GM12892 (cell line): ENCODE results near the gene FXYD3.
A peak's percentile ranks its signal among the peaks of the same experiment; 100 is the strongest.
"Not testable (repeated sequence)": the region's sequence is repeated elsewhere in the genome, so short reads cannot be mapped to it uniquely, and the experiment has no call there.

Experiments used
- DNase-seq: peaks from one replicate; pipeline ENCODE4 v3.0.0; 2011; ENCODE audit not compliant: insufficient read length
- FAIRE-seq: peaks from 2 replicates; lab custom pipeline; 2011; peaks lifted over from hg19 to GRCh38; lab: Jason Lieb, UNC
- POLR2A ChIP-seq: IDR thresholded peaks from 2 replicates; pipeline ENCODE4 v1.6.1; 2011; ENCODE audit warnings: low read depth, low read length, control low read depth
- POLR2AphosphoS5 ChIP-seq: IDR thresholded peaks from 2 replicates; pipeline ENCODE4 v1.6.1; 2011; ENCODE audit warnings: low read depth, low read length, control low read depth
- TAF1 ChIP-seq: IDR thresholded peaks from 2 replicates; pipeline ENCODE4 v1.6.1; 2011; ENCODE audit warnings: low read depth, mild to moderate bottlenecking, control low read depth, low read length, borderline replicate concordance

FXYD3 gene

DNA sequence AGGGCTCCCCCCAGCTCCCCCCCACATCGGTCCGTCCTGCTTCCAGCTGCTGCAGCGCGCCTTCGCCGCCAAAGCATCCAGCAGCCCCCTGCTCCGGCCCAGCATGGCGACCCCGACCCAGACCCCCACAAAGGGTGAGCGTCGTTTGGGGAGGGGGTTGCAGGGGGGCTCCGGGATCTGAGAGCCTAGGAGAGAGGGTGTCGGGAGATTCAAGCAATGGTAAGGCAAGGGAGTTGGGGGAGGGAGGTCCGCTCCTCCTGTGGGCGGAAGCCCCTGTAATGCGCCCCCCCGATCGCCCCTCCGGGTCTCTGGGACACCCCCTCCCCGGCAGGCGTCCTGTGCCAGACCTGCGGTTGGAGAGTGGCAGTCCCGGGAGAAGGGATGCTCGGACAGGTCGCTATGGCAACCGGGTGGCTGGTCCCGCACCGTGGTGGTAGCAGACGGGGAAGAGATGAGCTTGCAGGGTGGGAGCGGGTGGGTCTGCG lies 27.6 kb downstream of the FXYD3 start, which contains the start of gene FXYD7:
Gene FXYD7 (plus strand): TSS at position 25 of the 485 bp plus-strand sequence. CDS start 79 bp downstream, at position 104.
- FAIRE-seq (no peak), DNase-seq (no peak)
- no peak for TF ChIP-seq POLR2A
- TF ChIP-seq TAF1 = no peak
- no peak for TF ChIP-seq POLR2AphosphoS5

DNA sequence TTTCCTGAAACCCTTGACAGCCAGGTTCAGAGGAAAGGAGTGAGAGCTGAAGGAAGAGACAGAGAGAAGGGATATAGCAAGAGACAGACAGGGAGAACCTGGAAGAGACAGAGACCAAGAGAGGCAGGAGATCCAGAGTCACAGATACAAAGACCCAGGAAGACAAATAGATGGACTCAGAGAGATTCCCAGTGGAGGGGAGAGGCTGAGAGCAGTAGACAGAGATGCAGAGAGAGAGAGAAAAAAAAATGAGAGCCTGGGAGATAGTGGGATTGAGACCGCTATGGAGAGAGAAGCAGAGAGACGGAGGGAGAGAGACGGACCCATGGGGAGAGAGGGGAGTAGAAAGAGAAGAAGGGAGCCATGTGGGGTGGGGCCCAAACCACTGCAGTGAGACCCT lies 28.2 kb downstream of the FXYD3 start:
- no peak for TF ChIP-seq POLR2AphosphoS5
- TF ChIP-seq POLR2A = no peak
- TF ChIP-seq TAF1 = no peak
- no peak for FAIRE-seq
- no peak for DNase-seq

DNA sequence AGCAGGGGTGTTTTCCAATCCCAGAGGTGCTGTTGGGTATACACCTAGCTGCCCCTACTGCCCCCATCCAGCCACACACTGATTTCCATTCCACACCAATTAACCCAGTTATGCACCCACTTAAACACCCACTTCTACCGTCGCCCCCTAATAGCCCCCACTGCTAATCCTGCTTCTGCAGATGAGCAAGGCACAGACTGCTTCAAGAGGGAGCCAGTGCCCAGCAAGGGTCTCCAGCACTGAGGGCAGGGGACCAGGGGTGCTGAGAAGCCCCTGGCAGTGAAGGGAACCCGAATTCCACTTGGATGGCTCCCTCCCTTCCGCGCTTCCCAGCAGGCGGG lies 28.6 kb downstream of the FXYD3 start:
- FAIRE-seq (no peak), DNase-seq (no peak)
- TF ChIP-seq POLR2AphosphoS5 (no peak), POLR2A (no peak), TAF1 (no peak)

DNA sequence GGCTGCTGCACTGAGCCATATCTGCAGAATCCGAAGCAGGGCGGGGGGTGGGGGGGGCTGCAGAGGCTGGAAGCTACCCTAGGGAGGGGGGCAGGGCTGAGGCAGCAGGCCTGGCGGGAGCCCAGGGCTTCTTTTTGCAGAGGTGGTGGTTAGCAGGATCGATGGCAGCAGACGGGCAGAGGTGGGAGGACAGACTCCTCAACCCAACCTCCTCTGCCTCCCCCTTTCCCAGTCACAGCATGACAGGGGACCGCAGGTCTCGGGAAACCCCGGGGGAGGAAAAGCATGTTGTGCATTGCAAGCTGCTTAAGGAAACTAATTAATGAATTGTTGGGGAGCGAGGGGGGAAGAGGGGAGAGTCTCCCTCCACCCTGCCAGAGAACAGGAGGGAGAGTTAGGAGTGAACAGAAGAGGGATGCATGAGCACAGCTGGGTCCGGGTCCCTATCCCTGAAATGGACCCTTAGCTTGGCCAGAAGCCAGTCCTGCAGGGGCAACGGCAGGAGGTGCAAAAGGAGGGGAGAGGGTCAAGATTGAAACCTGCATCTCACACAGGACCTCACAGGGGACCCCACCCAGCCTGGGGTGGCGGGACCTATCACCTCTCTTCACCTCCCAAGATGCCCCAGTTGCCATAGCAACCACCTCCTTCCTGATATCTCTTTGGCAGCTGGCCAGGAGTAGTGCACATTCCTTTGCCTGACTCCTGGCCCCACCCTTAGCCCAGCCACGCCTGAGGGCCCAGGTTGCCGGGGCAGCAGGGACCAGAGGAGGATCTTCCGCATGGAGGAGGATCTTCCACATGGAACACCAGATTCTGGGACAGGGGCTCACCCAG lies 29.2 kb downstream of the FXYD3 start:
- FAIRE-seq (no peak), DNase-seq (no peak)
- TF ChIP-seq TAF1 = no peak

DNA sequence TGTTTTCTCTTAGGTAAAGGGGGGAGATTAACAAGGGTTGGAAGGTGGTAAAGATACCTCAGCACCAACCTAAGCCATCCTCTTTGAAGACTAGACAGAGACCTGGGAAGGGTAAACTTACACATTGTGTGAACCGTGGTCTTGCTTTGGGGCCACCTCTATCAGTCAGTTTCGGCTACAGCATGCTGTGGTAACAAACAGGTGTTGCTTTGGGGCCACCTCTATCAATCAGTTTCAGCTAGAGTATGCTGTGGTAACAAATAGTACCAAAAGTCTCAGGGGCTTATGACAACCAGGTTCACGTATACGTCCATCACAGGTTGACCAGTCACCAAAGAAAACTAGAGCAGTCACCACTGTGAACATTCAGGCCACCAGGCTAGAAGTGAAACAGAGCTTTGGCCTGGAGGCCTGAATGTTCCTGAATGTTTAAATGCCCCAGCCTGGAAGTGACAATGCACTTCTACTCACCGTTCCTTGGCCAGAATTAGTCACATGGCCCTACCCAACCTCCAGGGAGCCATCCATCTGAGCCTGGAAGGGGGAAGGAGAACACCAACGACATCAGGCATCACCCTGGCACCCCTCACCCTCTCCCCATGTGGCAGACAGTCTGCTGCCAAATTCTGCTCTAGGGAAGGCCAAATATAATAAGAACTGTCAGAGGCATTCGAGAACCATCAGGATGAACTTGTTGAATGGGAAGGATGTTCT lies 31.3 kb downstream of the FXYD3 start:
- no peak for DNase-seq
- no peak for FAIRE-seq
- TF ChIP-seq POLR2A = no peak
- no peak for TF ChIP-seq POLR2AphosphoS5
- no peak for TF ChIP-seq TAF1

DNA sequence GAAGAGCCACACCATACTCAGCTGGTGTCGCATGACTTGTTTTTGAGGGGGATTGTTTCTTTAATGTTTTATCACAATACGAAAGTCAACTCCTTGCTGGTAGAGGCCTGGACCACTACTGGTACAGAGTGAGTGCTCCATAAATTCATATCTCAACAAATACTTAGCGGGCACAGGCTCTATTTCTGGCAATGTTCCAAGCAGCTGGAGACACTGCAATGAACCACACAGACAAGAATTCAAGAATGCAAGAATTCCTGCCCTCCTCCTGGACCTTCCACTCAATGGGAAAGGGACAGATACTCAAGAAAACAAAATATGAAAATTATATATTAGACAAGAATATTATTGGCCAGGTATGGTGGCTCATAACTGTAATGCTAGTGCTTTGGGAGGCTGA lies 33.8 kb downstream of the FXYD3 start:
- TF ChIP-seq TAF1 = no peak
- no peak for TF ChIP-seq POLR2A
- TF ChIP-seq POLR2AphosphoS5 = no peak
- no peak for DNase-seq
- no peak for FAIRE-seq

DNA sequence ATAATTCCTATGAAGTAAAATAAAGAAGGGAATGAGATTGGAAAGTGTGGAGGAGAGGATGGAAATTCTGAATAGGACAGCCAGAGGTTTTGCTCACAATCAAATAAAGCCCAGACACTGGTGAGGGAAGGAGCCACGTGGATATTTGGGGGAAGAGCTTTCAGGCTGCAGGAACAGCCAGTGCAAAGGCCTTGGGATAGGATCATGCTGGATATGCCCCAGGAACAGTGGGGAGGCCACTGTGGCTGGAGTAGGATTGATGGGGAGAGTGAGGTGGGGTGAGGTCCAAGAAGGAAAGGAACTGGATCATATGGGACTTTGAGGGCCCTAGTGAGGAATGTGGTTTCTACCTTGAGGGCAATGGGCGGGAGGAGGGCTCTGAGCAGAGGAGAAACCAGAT lies 34.8 kb downstream of the FXYD3 start:
- no peak for FAIRE-seq
- no peak for TF ChIP-seq POLR2A
- no peak for TF ChIP-seq TAF1
- no peak for TF ChIP-seq POLR2AphosphoS5

DNA sequence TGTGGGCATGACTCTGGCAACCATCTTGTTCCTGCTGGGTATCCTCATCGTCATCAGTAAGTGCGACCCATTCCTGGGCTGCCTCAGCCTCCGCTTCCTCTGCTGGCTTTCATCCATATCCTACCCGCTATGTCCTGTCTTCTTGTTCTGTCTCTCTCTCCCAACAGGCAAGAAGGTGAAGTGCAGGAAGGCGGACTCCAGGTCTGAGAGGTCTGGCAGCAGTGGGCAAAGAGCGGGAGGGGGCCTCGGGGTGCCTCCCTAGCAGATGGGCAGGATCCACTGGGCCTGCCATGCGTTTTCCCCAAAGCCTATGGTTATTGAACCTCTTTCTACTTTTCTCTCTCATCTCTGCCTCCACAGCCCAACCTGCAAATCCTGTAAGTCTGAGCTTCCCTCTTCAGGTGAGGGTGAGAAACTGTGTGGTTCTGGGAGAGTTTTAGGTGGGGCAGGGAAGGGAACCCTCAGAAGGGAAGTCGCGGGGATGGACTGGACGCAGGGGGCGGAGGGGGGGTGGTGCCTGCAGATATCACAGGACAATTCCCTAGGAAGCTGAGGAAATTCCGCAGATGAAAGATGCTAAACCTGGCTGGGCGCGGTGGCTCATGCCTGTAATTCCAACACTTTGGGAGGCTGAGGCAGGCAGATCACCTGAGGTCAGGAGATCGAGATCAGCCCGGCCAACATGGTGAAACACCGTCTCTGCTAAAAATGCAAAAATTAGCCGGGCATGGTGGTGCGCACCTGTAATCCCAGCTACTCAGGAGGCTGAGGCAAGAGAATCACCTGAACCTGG lies 35.8 kb downstream of the FXYD3 start:
- no peak for FAIRE-seq
- no peak for TF ChIP-seq TAF1
- no peak for TF ChIP-seq POLR2A
- no peak for TF ChIP-seq POLR2AphosphoS5
- no peak for DNase-seq

More for the DNA sequence above, 34.8 kb downstream of the FXYD3 start:
- DNase-seq = no peak

DNA sequence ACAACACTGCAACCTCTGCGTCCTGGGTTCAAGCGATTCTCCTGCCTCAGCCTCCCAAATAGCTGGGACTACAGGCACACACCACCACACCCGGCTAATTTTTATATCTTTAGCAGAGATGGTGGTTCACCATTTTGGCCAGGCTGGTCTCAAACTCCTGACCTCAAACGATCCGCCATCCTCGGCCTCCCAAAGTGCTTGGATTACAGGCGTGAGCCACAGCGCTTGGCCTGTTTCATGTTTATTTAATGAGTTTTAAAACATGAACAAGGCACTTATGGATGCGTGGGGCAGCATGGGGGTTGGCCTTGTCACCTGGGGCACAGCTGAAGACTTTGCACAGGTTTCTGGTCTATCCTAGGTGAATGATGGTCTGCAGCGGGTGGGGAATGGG lies 37.5 kb downstream of the FXYD3 start:
- not testable (repeated sequence) for DNase-seq, FAIRE-seq

DNA sequence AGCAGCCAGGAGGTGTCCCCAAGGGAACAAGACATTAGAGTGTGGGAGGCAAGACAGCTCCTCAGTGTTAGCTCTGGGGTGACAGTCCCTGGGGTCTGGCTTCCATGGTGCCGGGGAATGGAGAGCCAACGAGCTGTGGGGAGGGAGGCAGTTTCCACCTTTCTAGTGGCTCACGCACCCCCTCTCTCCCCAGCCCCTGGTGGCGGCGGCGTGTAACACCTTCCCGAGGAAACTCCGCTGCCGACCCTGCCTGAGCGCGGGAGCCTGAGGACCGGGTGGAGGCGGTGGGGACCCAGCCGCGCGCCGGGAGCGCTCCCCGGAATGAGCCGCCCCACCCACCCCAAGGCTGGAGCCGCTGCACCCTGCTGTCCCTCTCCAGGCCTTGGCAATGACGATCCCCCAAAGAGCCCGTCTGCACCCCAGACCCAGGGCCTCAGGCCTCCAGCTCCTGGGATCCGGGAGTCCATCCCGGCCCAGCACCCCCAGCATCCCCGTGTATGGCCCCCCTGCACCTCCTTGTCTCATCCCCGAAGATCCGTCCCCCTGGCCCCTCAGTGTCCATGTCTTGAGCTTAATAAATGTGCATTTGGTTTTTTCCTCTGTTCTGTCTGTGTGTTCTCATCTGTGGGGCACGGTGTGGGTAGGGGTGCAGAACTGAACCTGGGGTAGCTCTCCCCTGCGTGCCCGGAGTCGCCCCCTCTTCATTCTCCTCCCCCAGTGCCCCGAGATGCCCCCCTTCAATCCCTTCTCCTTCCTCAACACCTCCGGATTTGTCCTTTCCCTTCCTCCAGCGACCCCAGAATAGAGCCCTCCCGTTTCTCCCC lies 38.3 kb downstream of the FXYD3 start:
- TF ChIP-seq POLR2AphosphoS5 (no peak), POLR2A (no peak), TAF1 (no peak)
- peak; percentile 88 for FAIRE-seq
- DNase-seq = peak; percentile 80

DNA sequence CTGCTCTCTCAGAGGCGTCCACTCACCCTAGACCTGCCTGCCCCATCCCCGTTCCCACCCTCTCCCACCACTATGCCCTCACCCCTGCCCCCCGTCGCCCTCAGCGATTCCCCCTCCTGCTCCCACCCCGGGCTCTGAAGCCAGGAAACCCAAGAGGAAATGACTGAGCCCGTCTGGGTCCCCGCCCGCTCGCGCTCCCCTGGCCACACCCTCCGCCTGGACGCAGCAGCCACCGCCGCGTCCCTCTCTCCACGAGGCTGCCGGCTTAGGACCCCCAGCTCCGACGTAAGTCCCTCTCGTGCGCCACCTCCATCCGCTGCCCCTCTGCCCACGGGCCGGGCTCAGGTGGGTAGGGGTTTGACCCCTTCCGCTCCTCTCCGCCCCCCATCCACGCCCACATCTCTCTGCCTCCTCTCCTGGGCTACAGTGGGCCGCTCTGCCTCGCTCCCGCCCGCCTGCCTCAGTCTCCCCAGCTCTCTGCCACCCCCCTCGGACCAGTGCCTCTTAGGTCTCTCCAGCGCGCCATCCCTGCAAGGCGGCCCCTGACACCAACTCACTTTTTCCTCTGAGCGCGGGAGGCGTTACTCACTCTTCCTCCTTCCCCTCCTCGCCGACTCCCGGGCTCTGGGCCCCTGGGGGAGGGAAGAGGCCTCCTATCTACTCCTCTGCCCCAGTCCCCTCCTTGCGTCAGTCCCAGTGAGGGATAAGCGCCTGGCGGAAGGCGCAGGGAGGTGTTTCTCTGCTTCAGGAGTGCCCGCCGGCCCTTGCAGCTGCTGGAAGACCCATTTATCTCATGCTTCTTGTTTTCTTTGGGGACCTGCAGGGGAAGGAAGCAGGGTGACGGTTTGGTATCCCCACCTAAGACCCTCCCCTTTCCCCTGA lies 39.1 kb downstream of the FXYD3 start, which contains the start of gene FXYD5:
Gene FXYD5 (plus strand): TSS at position 211 of the 882 bp plus-strand sequence. CDS start 816 bp downstream, outside the sequence.
- TF ChIP-seq TAF1 = no peak
- no peak for TF ChIP-seq POLR2AphosphoS5
- peak; percentile 40; the same call in 1 of the 2 replicates for TF ChIP-seq POLR2A
- peak; percentile 69 for DNase-seq
- peak; percentile 89 for FAIRE-seq
